ENCODE data around the gene GIPC2.

DNA sequence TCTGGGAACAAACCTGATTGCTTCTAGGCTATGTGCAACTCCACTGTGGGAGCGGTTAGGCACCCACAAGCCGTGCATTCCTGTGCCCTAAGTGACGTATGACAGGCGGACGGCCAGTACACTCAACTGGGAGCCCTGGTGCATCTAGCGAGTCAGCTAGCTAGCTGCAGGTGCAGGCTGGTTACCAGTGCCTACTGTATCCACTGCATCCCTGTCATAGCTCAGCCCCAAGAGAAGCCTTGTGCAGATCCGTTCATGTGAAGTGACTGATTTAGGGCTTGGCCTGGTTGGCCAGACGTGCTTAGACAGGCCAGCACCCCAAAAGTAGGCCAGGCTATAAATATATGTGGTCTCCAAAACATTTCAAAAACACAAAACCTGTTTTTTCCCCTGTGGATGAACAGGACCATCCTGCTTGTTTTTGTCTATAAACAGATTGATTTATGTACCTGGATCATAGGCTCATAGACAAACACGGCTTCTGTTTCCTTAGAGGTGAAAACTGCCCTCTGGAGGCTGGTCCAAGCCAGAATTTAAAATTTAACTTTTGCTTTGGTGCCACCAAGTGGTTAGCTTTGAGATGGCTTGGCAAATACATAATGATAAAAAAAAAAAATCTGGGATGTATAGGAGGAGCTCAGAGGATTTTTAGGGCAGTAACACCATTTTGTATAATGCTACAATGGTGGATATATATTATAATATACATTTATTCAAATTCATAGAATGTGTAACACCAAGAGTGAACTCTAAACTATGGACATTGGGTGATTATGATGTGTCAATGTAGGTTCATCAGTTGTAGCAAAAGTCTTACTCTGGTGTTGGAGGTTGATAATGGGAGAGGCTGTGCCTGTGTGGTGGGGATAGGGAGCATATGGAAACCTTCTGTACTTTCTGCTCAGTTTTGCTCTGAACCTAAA lies 68.5 kb downstream of the GIPC2 start:
- TF ChIP-seq, protein P1, sequence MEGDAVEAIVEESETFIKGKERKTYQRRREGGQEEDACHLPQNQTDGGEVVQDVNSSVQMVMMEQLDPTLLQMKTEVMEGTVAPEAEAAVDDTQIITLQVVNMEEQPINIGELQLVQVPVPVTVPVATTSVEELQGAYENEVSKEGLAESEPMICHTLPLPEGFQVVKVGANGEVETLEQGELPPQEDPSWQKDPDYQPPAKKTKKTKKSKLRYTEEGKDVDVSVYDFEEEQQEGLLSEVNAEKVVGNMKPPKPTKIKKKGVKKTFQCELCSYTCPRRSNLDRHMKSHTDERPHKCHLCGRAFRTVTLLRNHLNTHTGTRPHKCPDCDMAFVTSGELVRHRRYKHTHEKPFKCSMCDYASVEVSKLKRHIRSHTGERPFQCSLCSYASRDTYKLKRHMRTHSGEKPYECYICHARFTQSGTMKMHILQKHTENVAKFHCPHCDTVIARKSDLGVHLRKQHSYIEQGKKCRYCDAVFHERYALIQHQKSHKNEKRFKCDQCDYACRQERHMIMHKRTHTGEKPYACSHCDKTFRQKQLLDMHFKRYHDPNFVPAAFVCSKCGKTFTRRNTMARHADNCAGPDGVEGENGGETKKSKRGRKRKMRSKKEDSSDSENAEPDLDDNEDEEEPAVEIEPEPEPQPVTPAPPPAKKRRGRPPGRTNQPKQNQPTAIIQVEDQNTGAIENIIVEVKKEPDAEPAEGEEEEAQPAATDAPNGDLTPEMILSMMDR (IDR thresholded peaks at IDR 0.05), result peak; percentile 53 to 85 (median 80)
- TF ChIP-seq POLR2AphosphoS5 (IDR thresholded peaks at IDR 0.05) (peak in 2 of 4 donors; percentile 7 to 34), POLR2A (IDR thresholded peaks at IDR 0.05) (no peak), EP300 (IDR thresholded peaks at IDR 0.05) (no peak)

All from sigmoid colon (tissue), 4 donors.